Activated T-cell treated with anti-CD3 and anti-CD28 coated beads, Interleukin-2, amount 50 U/mL, for 4 hours (primary cell): ENCODE results near the gene KAT6B. TPM values are rescaled to one million over a fixed set of nuclear protein-coding genes. Genes with fewer than 3 reads are reported as not detected.
A peak's percentile ranks its signal among the peaks of the same experiment; 100 is the strongest.
"Not testable (repeated sequence)": the region's sequence is repeated elsewhere in the genome, so short reads cannot be mapped to it uniquely, and the experiment has no call there.

ENCODE experiments used
- ATAC-seq, 2 donors: fragments of 200-7000 bp; cut with Tn5 transposase; one replicate each; pipeline ENCODE4 v1.10.0; 2021
- DNase-seq: peaks from one replicate; pipeline ENCODE4 v3.0.0-alpha.2; 2020
- H3K27me3 Mint-ChIP-seq: one replicate; pipeline ENCODE4 v1.8.0; 2021; ENCODE audit warnings: low read depth, mixed read lengths
- H3K36me3 Mint-ChIP-seq: one replicate; pipeline ENCODE4 v1.8.0; 2022; ENCODE audit warnings: mixed read lengths; ENCODE audit not compliant: insufficient read depth
- H3K4me1 Mint-ChIP-seq: one replicate; pipeline ENCODE4 v1.8.0; 2021; ENCODE audit warnings: low read depth, mixed read lengths
- H3K4me3 Mint-ChIP-seq: one replicate; pipeline ENCODE4 v1.8.0; 2021; ENCODE audit warnings: mild to moderate bottlenecking, moderate library complexity, mixed read lengths
- H3K9me3 Mint-ChIP-seq: one replicate; pipeline ENCODE4 v1.8.0; 2021; ENCODE audit warnings: mixed read lengths
- total RNA-seq, 3 donors: library from RNA; stranded (reverse); gene quantifications; one replicate each; pipeline ENCODE4 v1.2.1, GENCODE V29; 2021

KAT6B gene
- 10 to 100 TPM; 14.4 to 15.4 (median 14.6) TPM for total RNA-seq

DNA sequence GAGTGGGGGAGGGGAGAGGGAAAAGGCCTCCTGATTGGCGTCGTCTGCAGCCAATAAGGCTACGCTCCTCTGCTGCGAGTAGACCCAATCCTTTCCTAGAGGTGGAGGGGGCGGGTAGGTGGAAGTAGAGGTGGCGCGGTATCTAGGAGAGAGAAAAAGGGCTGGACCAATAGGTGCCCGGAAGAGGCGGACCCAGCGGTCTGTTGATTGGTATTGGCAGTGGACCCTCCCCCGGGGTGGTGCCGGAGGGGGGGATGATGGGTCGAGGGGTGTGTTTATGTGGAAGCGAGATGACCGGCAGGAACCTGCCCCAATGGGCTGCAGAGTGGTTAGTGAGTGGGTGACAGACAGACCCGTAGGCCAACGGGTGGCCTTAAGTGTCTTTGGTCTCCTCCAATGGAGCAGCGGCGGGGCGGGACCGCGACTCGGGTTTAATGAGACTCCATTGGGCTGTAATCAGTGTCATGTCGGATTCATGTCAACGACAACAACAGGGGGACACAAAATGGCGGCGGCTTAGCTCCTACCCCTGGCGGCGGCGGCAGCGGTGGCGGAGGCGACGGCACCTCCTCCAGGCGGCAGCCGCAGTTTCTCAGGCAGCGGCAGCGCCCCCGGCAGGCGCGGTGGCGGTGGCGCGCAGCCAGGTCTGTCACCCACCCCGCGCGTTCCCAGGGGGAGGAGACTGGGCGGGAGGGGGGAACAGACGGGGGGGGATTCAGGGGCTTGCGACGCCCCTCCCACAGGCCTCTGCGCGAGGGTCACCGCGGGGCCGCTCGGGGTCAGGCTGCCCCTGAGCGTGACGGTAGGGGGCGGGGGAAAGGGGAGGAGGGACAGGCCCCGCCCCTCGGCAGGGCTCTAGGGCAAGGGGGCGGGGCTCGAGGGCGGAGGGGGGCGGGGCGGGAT lies at the start of gene KAT6B:
TSS of gene KAT6B (plus strand) at position 459 of the 903 bp plus-strand sequence. CDS start 16,258 bp downstream, outside the sequence.
- Mint-ChIP-seq H3K4me1 (peaks cover 68% of the 10 kb centered on the region), H3K4me3 (peak within 1 kb of the TSS; percentile 93), H3K9me3 (no peaks in the 10 kb centered on the region), H3K27me3 (no peaks in the 10 kb centered on the region), H3K36me3 (no peaks in the 10 kb centered on the region)
- ATAC-seq (peak; percentile 84 to 85), DNase-seq (peak; percentile 99)

GRCh38 chr10:74778436-74779094 lies 47.8 kb upstream of the KAT6B start:
- Mint-ChIP-seq H3K4me1 (no peaks in the 10 kb centered on the region), H3K36me3 (peaks cover 2% of the 10 kb centered on the region), H3K4me3 (no peak overlapping the region), H3K27me3 (no peaks in the 10 kb centered on the region), H3K9me3 (peaks cover 7% of the 10 kb centered on the region)
- DNase-seq (no peak), ATAC-seq (no peak)

- not testable (repeated sequence) for DNase-seq, H3K9me3 Mint-ChIP-seq, H3K4me1 Mint-ChIP-seq, H3K4me3 Mint-ChIP-seq, ATAC-seq, H3K27me3 Mint-ChIP-seq, H3K36me3 Mint-ChIP-seq
Measured at GRCh38 chr10:74781870-74782269, 44.5 kb upstream of the KAT6B start.

DNA sequence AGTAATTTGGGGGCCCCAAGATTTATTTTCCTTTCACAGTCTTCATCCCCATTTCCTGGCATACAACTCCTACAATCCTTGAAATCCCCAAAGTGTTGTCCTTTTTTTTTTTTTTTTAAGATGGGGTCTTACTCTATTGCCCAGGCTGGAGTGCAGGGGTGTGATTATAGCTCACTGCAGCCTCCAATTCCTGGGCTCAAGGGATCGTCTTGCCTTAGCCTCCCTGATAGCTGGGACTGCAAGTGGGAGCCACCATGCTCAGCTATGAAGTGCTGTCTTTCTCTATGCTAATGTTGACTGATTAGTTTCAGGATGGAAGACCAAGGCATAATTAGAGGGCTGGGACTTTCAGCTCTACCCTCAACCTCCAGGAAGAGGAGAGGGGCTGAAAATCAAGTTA lies 41.9 kb upstream of the KAT6B start:
- DNase-seq (no peak), ATAC-seq (no peak)
- H3K4me1 Mint-ChIP-seq, result no peaks in the 10 kb centered on the region
- no peaks in the 10 kb centered on the region for H3K9me3 Mint-ChIP-seq
- H3K27me3 Mint-ChIP-seq, result no peaks in the 10 kb centered on the region
- no peaks in the 10 kb centered on the region for H3K36me3 Mint-ChIP-seq
- H3K4me3 Mint-ChIP-seq, result no peak overlapping the region

- ATAC-seq, result no peak
- Mint-ChIP-seq H3K4me1 (no peaks in the 10 kb centered on the region), H3K36me3 (no peaks in the 10 kb centered on the region), H3K4me3 (no peak overlapping the region), H3K27me3 (no peaks in the 10 kb centered on the region), H3K9me3 (no peaks in the 10 kb centered on the region)
- DNase-seq, result no peak
Measured at GRCh38 chr10:74786126-74786525, 40.3 kb upstream of the KAT6B start.

GRCh38 chr10:74787457-74787856 lies 38.9 kb upstream of the KAT6B start:
- H3K4me3 Mint-ChIP-seq, result no peak overlapping the region
- H3K36me3 Mint-ChIP-seq, result no peaks in the 10 kb centered on the region
- no peak for DNase-seq
- no peak for ATAC-seq
- no peaks in the 10 kb centered on the region for H3K27me3 Mint-ChIP-seq
- no peaks in the 10 kb centered on the region for H3K4me1 Mint-ChIP-seq
- H3K9me3 Mint-ChIP-seq, result no peaks in the 10 kb centered on the region

GRCh38 chr10:74791979-74792378 lies 34.4 kb upstream of the KAT6B start:
- not testable (repeated sequence) for H3K4me3 Mint-ChIP-seq, H3K9me3 Mint-ChIP-seq

GRCh38 chr10:74792726-74793125 lies 33.7 kb upstream of the KAT6B start:
- Mint-ChIP-seq H3K36me3 (no peaks in the 10 kb centered on the region), H3K9me3 (no peaks in the 10 kb centered on the region), H3K4me3 (no peak overlapping the region), H3K4me1 (peaks cover 4% of the 10 kb centered on the region), H3K27me3 (no peaks in the 10 kb centered on the region)
- DNase-seq, result no peak
- no peak for ATAC-seq

More at GRCh38 chr10:74791979-74792378, 34.4 kb upstream of the KAT6B start:
- not testable (repeated sequence) for ATAC-seq, H3K4me1 Mint-ChIP-seq, DNase-seq, H3K27me3 Mint-ChIP-seq, H3K36me3 Mint-ChIP-seq

DNA sequence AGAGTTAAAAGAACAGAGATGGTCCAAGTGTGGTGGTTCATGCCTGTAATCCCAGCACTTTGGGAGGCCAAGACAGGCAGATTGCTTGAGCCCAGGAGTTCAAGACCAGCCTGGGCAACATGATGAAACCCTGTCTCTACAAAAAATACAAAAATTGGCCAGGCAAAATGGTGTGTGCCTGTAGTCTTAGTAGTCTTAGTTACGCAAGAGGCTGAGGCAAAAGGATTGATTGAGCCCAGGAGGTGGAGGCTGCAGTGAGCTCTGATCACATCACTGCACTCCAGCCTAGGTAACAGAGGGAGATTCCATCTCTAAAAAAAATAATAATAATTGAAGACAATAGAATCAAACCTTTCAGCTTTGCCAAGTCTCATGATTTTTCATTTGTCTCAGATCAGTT lies 33.2 kb upstream of the KAT6B start:
- H3K27me3 Mint-ChIP-seq, H3K9me3 Mint-ChIP-seq, H3K4me3 Mint-ChIP-seq, ATAC-seq, H3K36me3 Mint-ChIP-seq, DNase-seq, H3K4me1 Mint-ChIP-seq: not testable (repeated sequence)

DNA sequence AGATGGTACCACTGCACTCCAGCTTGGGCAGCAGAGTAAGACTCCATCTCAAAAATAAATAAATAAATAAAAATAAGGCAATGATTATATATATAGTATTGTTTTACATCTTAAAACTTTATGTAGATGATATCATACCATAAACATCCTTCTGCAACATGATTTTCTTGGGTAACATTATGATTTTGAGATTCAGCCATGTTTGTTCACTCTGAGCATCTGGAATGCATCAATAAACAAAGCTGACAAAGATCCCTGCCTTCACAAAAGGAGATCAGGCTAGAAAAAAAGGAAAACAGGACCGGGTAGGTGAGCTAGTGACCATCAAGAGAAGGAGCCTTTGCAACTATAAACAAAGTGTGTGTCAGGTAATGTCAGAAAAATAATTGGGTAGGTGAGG lies 31.9 kb upstream of the KAT6B start:
- Mint-ChIP-seq H3K4me1 (peaks cover 4% of the 10 kb centered on the region), H3K4me3 (no peak overlapping the region), H3K36me3 (no peaks in the 10 kb centered on the region), H3K9me3 (no peaks in the 10 kb centered on the region), H3K27me3 (no peaks in the 10 kb centered on the region)
- ATAC-seq, result no peak
- DNase-seq, result no peak

- ATAC-seq, result no peak
- H3K27me3 Mint-ChIP-seq, result no peaks in the 10 kb centered on the region
- no peak for DNase-seq
- H3K36me3 Mint-ChIP-seq, result no peaks in the 10 kb centered on the region
- no peak overlapping the region for H3K4me3 Mint-ChIP-seq
- peaks cover 9% of the 10 kb centered on the region for H3K4me1 Mint-ChIP-seq
- no peaks in the 10 kb centered on the region for H3K9me3 Mint-ChIP-seq
Measured at GRCh38 chr10:74797550-74797949, 28.9 kb upstream of the KAT6B start.

DNA sequence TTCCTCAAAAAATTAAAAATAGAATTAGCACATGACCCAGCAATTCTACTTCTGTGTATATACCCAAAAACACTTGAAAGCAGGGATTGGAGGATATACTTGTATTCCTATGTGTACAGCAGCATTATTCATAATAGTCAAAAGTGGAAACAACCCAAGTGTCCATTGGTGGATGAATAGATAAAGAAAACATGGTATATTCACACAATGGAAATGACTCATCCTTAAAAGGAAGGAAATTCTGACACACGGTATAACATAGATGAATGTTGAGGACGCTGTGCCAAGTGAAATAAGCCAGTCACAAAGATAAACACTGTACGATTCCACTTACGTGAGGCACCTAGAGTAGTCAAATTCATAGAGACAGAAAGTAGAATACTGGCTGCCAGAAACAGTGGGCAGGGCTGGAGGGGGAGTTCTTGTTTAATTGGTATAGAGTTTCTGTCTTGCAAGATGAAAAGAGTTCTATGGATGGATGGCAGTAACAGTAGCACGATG lies 26.6 kb upstream of the KAT6B start:
- DNase-seq (no peak), ATAC-seq (peak; percentile 94 to 95)
- Mint-ChIP-seq H3K27me3 (no peaks in the 10 kb centered on the region), H3K4me1 (peaks cover 9% of the 10 kb centered on the region), H3K4me3 (no peak overlapping the region), H3K36me3 (no peaks in the 10 kb centered on the region), H3K9me3 (no peaks in the 10 kb centered on the region)

GRCh38 chr10:74801447-74801846 lies 25.0 kb upstream of the KAT6B start:
- DNase-seq (no peak), ATAC-seq (no peak)
- Mint-ChIP-seq H3K9me3 (no peaks in the 10 kb centered on the region), H3K27me3 (no peaks in the 10 kb centered on the region), H3K4me3 (no peak overlapping the region), H3K36me3 (no peaks in the 10 kb centered on the region), H3K4me1 (peaks cover 5% of the 10 kb centered on the region)

DNA sequence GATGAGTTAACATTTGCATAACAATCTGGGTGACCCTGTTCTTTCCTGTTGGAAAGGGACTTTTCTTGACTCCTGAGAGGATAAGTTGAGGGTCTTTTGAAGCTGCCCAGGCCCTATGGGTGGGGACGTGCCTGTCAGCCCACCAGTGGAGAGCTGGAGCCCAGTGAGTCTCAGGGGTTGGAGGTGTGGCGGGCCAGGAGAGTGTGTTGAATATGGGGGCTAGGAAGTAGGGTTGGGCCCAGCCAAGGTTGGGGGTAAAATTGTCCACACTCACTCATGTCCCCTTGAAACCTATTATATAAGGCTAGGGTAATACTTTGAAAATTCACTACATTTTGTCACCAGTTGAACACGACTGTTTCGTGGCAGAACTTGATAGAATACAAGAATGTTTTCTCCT lies 17.9 kb upstream of the KAT6B start:
- Mint-ChIP-seq H3K27me3 (no peaks in the 10 kb centered on the region), H3K9me3 (no peaks in the 10 kb centered on the region), H3K4me1 (no peaks in the 10 kb centered on the region), H3K4me3 (no peak overlapping the region), H3K36me3 (no peaks in the 10 kb centered on the region)
- no peak for ATAC-seq
- DNase-seq, result no peak

DNA sequence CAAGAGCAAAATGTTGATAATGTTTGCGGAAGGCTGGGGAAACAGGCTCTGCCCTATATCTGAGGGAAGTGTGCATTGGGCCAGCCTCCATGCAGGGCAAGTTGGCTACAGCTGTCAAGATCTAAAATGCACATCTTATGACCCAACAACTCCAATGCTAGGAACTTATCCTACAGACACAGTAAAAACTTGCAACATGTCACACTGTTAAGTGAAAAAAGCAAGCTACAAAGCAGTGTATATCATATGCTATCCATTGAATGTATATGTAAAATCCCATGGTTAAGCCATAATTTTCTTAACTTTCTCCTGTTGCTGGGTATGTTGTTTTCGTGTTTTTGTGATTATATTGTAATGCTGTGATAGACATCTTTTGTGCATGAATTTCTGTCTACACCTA lies 16.3 kb upstream of the KAT6B start:
- ATAC-seq (no peak), DNase-seq (no peak)
- H3K4me1 Mint-ChIP-seq, result no peaks in the 10 kb centered on the region
- no peaks in the 10 kb centered on the region for H3K27me3 Mint-ChIP-seq
- no peaks in the 10 kb centered on the region for H3K9me3 Mint-ChIP-seq
- H3K36me3 Mint-ChIP-seq, result no peaks in the 10 kb centered on the region
- no peak overlapping the region for H3K4me3 Mint-ChIP-seq
